Mucosa of rectum (tissue), 2 donors: ENCODE results near the gene TRIM13.
A peak's percentile ranks its signal among the peaks of the same experiment; 100 is the strongest.
"Not testable (repeated sequence)": the region's sequence is repeated elsewhere in the genome, so short reads cannot be mapped to it uniquely, and the experiment has no call there.

ENCODE experiments used
- H3K27ac ChIP-seq, 2 donors: one replicate each; pipeline ENCODE4 v1.7.0; 2013; ENCODE audit warnings: inconsistent platforms in 2 of 2, low read depth in 2 of 2, low read length in 2 of 2
- H3K27me3 ChIP-seq, 2 donors: one replicate each; pipeline ENCODE4 v1.7.0; 2013; ENCODE audit warnings: low read length in 2 of 2; ENCODE audit not compliant: control insufficient read depth in 2 of 2, insufficient read depth in 2 of 2
- H3K36me3 ChIP-seq, 2 donors: one replicate each; pipeline ENCODE4 v1.7.0; 2013; ENCODE audit warnings: low read length in 2 of 2; ENCODE audit not compliant: control insufficient read depth in 2 of 2, insufficient read depth in 2 of 2
- H3K4me1 ChIP-seq, 2 donors: one replicate each; pipeline ENCODE4 v1.7.0; 2013; ENCODE audit warnings: low read length in 2 of 2, mild to moderate bottlenecking in 1 of 2; ENCODE audit not compliant: control insufficient read depth in 2 of 2, insufficient read depth in 2 of 2
- H3K4me3 ChIP-seq, 2 donors: one replicate each; pipeline ENCODE4 v1.7.0; 2013; ENCODE audit warnings: low read length in 2 of 2
- H3K9ac ChIP-seq, 2 donors: one replicate each; pipeline ENCODE4 v1.7.0; 2013; ENCODE audit warnings: low read length in 2 of 2, low read depth in 1 of 2, mild to moderate bottlenecking in 1 of 2
- H3K9me3 ChIP-seq, 2 donors: one replicate each; pipeline ENCODE4 v1.7.0; 2013; ENCODE audit warnings: low read length in 2 of 2; ENCODE audit not compliant: control insufficient read depth in 2 of 2
- donor health status: healthy.
- donor health status: Normal muscosa, but diverticular disease.

Gene TRIM13

DNA sequence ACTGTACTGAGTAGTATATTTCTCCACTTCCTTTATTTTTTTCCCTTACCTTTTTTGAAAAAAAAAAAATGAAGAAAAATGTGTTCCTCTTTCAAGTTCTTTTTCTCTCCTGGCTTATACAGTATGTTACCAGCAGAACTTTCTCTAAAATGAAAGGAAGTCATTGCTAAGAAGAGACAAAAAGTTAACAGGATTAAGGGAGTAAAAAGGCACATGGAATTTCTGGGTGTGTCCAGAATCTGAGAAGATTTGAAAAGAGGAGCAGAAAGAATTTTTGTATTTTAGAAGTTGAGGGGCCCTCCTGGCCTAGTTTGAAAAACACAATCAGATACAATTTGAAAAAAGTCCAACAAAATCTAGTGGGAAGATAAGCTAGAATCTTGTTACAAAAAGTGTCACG is 21.0 kb upstream of the TRIM13 start:
- H3K27ac ChIP-seq: no peak overlapping the region
- no peaks in the 10 kb centered on the region for H3K36me3 ChIP-seq
- H3K9ac ChIP-seq: no peak overlapping the region
- H3K4me1 ChIP-seq: peaks cover 5% of the 10 kb centered on the region in 2 donors
- H3K4me3 ChIP-seq: no peak overlapping the region
- H3K9me3 ChIP-seq: no peaks in the 10 kb centered on the region
- H3K27me3 ChIP-seq: no peaks in the 10 kb centered on the region

DNA sequence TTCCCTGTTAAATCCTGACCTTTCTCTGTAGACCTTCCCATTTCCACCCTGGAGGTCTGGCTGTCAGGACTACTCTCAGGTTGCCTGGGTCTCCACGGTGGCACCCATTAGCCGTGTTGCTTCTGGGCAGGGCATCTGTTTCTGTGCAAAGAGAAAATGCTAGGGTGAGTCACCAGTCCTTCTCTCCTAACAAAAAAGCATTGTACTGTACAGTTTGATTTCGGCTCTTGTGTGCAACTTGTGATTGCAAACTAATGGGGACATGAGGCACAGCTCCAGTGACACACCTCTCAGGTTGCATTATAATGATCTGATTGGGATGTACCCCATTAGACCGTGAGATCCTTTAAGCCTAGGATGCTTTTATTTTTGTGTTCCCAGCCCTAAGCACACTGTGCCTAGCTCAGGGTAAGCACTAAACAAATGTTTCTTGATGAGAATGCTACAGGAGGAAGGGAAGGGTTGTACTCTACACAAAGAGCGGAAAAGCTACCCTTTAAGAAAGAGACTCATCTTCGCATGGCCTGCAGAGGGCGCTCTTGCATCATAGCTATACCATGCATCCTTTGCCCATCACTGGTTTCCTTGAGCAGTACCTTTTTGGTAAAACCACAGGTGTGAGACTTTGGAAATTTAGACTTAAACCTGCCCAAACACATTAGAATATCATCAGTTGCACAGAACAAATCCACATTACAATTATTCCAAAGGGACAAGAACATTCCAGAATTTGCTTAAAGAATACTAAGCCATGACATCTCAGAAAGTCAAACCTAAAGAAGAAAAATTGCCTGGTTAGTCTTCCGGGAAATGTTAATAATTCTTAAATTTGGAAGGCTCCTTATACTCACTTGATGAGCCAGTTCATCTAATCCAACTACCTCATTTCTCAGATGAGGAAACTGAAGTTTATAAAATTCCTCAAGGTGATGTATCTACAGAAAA is 20.3 kb upstream of the TRIM13 start:
- Histone ChIP-seq H3K4me3 (no peak overlapping the region), H3K9ac (no peak overlapping the region), H3K36me3 (no peaks in the 10 kb centered on the region), H3K27me3 (no peaks in the 10 kb centered on the region), H3K27ac (no peak overlapping the region), H3K4me1 (peaks cover 5% of the 10 kb centered on the region in 2 donors), H3K9me3 (no peaks in the 10 kb centered on the region)

DNA sequence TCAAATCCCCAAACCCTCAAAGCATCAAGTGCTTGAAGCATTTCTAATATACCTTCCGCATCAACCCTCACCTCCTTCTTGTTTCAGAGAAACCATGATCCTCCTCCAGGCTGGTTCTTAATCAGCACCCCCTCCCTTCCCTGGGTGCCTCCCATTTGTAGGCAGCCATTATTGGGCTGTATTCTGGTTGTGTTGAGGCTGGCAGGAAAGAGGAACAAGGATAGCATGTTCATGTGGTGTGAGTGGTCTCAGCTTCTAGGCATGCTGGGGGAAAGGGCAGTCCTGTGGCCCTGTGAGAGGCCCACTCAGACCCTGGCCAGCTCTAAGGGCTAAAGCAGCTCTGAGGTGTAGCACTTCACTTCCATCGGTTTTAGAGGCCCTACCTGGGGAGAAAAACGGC is 18.9 kb upstream of the TRIM13 start:
- Histone ChIP-seq H3K36me3 (no peaks in the 10 kb centered on the region), H3K27ac (no peak overlapping the region), H3K9me3 (no peaks in the 10 kb centered on the region), H3K4me1 (peaks cover 0 to 2% of the 10 kb centered on the region in 2 donors), H3K27me3 (no peaks in the 10 kb centered on the region), H3K4me3 (no peak overlapping the region), H3K9ac (no peak overlapping the region)

DNA sequence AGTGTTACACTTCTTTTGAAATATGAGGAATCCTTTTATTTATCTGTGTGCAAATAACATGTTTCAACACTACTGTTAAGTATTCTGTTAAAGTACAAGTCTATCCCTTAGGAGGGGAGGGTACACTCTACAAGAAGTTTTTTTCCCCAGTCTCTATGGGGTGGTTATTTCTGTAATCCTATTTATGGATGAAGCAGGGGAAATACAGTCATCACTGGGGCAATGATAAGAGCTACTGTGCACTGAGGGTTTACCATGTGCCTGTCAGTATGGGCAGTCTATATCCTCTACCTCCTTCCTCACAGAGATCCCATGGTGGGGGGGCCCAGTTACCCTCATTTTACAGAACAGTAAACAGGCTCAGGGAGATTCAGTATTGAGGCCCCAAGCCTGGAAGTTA is 16.6 kb upstream of the TRIM13 start:
- no peak overlapping the region for H3K27ac ChIP-seq
- H3K4me3 ChIP-seq: no peak overlapping the region
- H3K36me3 ChIP-seq: no peaks in the 10 kb centered on the region
- no peak overlapping the region for H3K9ac ChIP-seq
- H3K27me3 ChIP-seq: no peaks in the 10 kb centered on the region
- no peaks in the 10 kb centered on the region for H3K4me1 ChIP-seq
- H3K9me3 ChIP-seq: no peaks in the 10 kb centered on the region

DNA sequence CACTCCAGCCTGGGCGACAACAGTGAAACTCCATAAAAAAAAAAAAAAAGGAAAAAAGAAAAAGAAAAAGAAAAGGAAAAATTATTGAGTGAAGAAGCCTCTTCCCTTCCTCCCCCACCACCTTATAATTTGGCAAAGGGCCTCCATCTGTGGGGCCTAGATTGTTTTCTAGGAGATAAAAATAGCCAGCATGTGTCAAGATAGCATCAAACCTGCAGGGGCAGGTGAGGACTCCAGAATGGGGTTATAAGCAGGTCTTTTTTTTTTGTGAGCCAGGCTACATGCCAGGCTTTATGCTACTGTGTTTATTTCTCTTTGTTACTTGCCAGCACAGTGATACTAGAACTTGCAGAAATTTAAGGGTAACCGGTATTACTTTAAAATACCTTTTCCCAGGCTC is 11.7 kb upstream of the TRIM13 start:
- Histone ChIP-seq H3K4me1 (no peaks in the 10 kb centered on the region), H3K27me3 (no peaks in the 10 kb centered on the region), H3K36me3 (no peaks in the 10 kb centered on the region), H3K9ac (no peak overlapping the region), H3K27ac (no peak overlapping the region), H3K4me3 (no peak overlapping the region), H3K9me3 (no peaks in the 10 kb centered on the region)

DNA sequence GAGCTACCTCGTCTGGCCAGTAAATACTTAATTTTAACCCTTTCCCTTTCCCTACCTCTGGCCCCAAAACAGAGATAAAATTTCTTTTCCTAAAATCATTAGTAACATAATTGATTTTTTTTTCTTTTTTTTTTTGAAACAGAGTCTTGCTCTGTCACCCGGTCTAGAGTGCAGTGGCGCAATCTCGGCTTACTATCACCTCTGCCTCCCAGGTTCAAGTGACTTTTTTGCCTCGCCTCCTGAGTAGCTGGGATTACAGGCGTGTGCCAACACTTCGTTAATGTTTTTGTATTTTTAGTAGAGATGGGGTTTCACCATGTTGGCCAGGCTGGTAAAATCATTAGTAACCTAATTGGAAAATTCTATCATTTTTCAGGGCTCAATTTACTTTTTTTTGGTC is 10.4 kb upstream of the TRIM13 start:
- Histone ChIP-seq H3K36me3 (no peaks in the 10 kb centered on the region), H3K9ac (no peak overlapping the region), H3K4me1 (no peaks in the 10 kb centered on the region), H3K27ac (no peak overlapping the region), H3K9me3 (no peaks in the 10 kb centered on the region), H3K27me3 (no peaks in the 10 kb centered on the region), H3K4me3 (no peak overlapping the region)

DNA sequence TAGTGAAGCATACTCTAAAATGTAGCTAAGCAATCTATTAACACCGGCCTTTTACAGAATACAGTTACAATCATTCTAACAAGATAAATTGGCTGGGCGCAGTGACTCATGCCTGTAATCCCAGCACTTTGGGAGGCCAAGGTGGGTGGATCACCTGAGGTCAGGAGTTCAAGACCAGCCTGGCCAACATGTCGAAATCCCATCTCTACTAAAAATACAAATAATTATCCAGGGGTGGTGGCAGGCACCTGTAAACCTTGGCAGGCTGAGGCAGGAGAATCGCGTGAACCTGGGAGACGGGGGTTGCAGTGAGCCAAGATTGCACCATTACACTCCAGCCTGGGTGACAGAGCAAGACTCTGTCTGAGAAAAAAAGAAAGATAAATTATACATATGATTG is 6.2 kb upstream of the TRIM13 start:
- not testable (repeated sequence) for H3K4me1 ChIP-seq, H3K9ac ChIP-seq, H3K27ac ChIP-seq, H3K27me3 ChIP-seq, H3K36me3 ChIP-seq, H3K9me3 ChIP-seq, H3K4me3 ChIP-seq

DNA sequence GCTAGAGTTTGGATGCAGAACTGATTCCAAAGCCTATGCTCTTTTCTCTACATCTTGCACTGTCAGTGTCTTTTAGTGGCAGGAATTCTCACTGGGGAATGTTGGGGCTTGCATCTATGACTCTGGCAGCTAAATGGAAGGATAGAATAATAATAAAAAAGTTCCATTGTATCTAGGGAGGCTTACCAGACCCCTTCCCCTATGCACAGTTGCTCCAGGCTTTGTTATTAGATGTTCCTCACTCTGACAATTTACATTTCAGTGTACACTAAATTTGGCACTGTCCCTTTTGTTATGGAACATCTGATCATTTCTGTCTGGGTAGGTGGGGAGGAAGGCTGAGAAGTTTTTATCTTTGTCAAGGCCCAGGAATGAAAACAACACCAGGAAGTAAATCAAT is 3.7 kb upstream of the TRIM13 start:
- Histone ChIP-seq H3K27me3 (no peaks in the 10 kb centered on the region), H3K9me3 (no peaks in the 10 kb centered on the region), H3K4me3 (no peak overlapping the region), H3K36me3 (no peaks in the 10 kb centered on the region), H3K4me1 (peaks cover 6 to 8% of the 10 kb centered on the region in 2 donors), H3K9ac (no peak overlapping the region), H3K27ac (no peak overlapping the region)

DNA sequence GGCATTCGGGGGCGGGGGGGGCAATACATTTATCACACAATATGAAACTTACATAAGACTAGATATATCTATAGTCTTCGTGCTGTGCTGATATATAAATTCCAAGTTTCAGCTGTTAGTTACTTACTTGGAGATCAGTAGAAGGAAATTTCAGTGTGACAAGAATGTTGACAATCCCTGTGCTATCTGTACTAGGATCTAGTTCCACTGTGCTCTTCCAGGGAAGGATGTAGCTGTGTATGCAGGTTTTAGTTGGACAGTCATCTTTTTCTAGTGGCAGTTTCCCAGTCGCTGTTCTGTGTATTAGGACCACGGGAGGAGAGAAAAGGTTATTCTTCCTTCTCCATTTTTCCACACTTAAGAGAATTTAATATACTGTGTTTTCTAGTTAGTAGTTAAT is 3.2 kb upstream of the TRIM13 start:
- Histone ChIP-seq H3K27me3 (no peaks in the 10 kb centered on the region), H3K4me1 (peaks cover 10 to 13% of the 10 kb centered on the region in 2 donors), H3K9me3 (no peaks in the 10 kb centered on the region), H3K36me3 (peaks cover 0 to under 1% of the 10 kb centered on the region in 2 donors), H3K4me3 (no peak overlapping the region), H3K27ac (no peak overlapping the region), H3K9ac (no peak overlapping the region)

DNA sequence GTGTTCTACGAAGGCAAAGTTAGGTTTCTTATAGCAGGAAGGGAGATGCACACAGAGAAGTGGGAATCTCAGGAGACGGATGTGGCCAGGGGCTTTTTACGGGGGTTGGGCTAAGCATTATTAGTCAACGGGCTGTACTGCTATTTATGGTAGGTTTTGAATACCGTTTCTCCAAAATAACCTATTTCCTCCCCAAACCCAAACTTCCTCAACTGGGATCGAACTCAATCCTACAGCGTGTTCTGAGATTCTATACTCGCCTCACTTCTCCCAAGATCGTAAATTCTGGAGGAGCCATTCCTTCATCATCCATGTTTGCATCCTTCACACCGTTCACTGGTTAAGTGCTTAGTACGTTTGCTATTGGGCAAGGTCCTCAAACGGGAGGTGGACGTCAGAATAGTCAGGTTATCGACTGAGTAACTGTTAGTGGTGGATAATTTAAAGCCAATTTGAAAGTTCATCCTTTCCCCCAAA is 1.2 kb upstream of the TRIM13 start:
- Histone ChIP-seq H3K27ac (peak overlapping the region; percentile 95), H3K9ac (peak overlapping the region; percentile 84 to 89), H3K27me3 (no peaks in the 10 kb centered on the region), H3K4me1 (peaks cover 18 to 20% of the 10 kb centered on the region in 2 donors), H3K9me3 (no peaks in the 10 kb centered on the region), H3K36me3 (peaks cover 0 to 6% of the 10 kb centered on the region in 2 donors), H3K4me3 (peak overlapping the region; percentile 76 to 79)
